Aorta (tissue), 5 donors: ENCODE data around the gene SIPA1L3. TPM values are rescaled to one million over a fixed set of nuclear protein-coding genes. Genes with fewer than 3 reads are reported as not detected.

Experiments
- ATAC-seq: fragments of 200-7000 bp; cut with Tn5 transposase; one replicate; pipeline ENCODE4 v1.9.1; 2022; ENCODE audit warnings: moderate library complexity; ENCODE audit not compliant: low FRiP score
- DNase-seq, 2 donors: peaks; one replicate each; pipeline ENCODE4 v3.0.0-alpha.2; 2020
- H3K27ac ChIP-seq, 2 donors: one replicate each; pipeline ENCODE4 v1.5.1; 2013; ENCODE audit warnings: low read length in 2 of 2, mild to moderate bottlenecking in 2 of 2, moderate library complexity in 2 of 2, control low read depth in 1 of 2, inconsistent platforms in 1 of 2, low read depth in 1 of 2
- H3K27me3 ChIP-seq, 2 donors: one replicate each; pipeline ENCODE4 v1.6.1; 2013; ENCODE audit warnings: control low read depth in 1 of 2, low read length in 1 of 2, mild to moderate bottlenecking in 1 of 2, moderate library complexity in 1 of 2; ENCODE audit not compliant: insufficient read depth in 2 of 2, control insufficient read depth in 1 of 2
- H3K36me3 ChIP-seq, 2 donors: one replicate each; pipeline ENCODE4 v1.6.1; 2013; ENCODE audit warnings: control low read depth in 1 of 2, low read length in 1 of 2, mild to moderate bottlenecking in 1 of 2; ENCODE audit not compliant: insufficient read depth in 2 of 2, control insufficient read depth in 1 of 2
- H3K4me1 ChIP-seq, 2 donors: one replicate each; pipeline ENCODE4 v1.6.1; 2013; ENCODE audit warnings: low read length in 2 of 2, control low read depth in 1 of 2, mild to moderate bottlenecking in 1 of 2, moderate library complexity in 1 of 2; ENCODE audit not compliant: insufficient read depth in 2 of 2, control insufficient read depth in 1 of 2
- H3K4me3 ChIP-seq, 2 donors: one replicate each; pipeline ENCODE4 v1.5.1; 2013; ENCODE audit warnings: low read length in 2 of 2, control low read depth in 1 of 2, mild to moderate bottlenecking in 1 of 2
- H3K9me3 ChIP-seq: one replicate; pipeline ENCODE4 v1.6.1; 2013; ENCODE audit warnings: mild to moderate bottlenecking, low read length; ENCODE audit not compliant: control insufficient read depth
- WGBS, 2 donors: extraction: QIAGEN DNeasy Blood & Tissue Kit; methylation state at CpG; one replicate each; pipeline ENCODE4 v1.1.7; 2013; 5-methylcytosine and 5-hydroxymethylcytosine counted together
- intact Hi-C, 2 donors: fragments of 100-400 bp; cut with DNase I; formaldehyde crosslinking; loops; one replicate each; pipeline versions ENCODE4 v1.14.2 to v1.15.0; 2022
- polyA plus RNA-seq, 2 donors: library from polyadenylated mRNA; stranded (reverse); fragments of 200-250 nt; gene quantifications; one replicate each; pipeline ENCODE4 v1.2.3, GENCODE V29; 2013
- total RNA-seq, 2 donors: library from RNA; stranded (reverse); fragmentation: NEBNext Ultra II Directional; extraction: Animal tissue kit (Norgen Biotek cat#: 25700); gene quantifications; one replicate each; pipeline ENCODE4 v1.2.1, GENCODE V29; 2021
- donor health status: healthy with polysubstance abuse.
- donor health status: Bipolar disorder and iron deficiency.
- donor health status: DM: no; HTN: no; CAD: no.
- donor health status: DM: no; HTN: no; CAD: no.
- donor health status: DM: yes; HTN: yes; CAD: no.

SIPA1L3 gene
- total and polyA plus RNA-seq, 4 donors = 1.3 to 20.9 (median 11.2) TPM

GRCh38 chr19:38173291-38174041 lies 266.5 kb downstream of the SIPA1L3 start:
- 25 to 27% methylated on average over 21 to 22 of the region's 22 CpGs for WGBS, 2 donors
- peak; percentile 89 for ATAC-seq
- Histone ChIP-seq H3K27me3 (no peaks in the 10 kb centered on the region), H3K27ac (peak overlapping the region in 1 of 2 donors; percentile 4), H3K9me3 (no peaks in the 10 kb centered on the region), H3K4me3 (no peak overlapping the region), H3K36me3 (no peaks in the 10 kb centered on the region), H3K4me1 (no peaks in the 10 kb centered on the region)
- intact Hi-C loops = no loop called here
- DNase-seq = peak; percentile 89 to 94

- Histone ChIP-seq H3K4me1 (no peaks in the 10 kb centered on the region), H3K4me3 (no peak overlapping the region), H3K36me3 (no peaks in the 10 kb centered on the region), H3K27ac (no peak overlapping the region), H3K27me3 (no peaks in the 10 kb centered on the region), H3K9me3 (no peaks in the 10 kb centered on the region)
- WGBS, 2 donors = 86 to 90% methylated on average over 6 of the region's 6 CpGs
- intact Hi-C loops = no loop called here
- DNase-seq (no peak), ATAC-seq (no peak)
Observed at GRCh38 chr19:38175422-38175821, 268.4 kb downstream of the SIPA1L3 start.

DNA sequence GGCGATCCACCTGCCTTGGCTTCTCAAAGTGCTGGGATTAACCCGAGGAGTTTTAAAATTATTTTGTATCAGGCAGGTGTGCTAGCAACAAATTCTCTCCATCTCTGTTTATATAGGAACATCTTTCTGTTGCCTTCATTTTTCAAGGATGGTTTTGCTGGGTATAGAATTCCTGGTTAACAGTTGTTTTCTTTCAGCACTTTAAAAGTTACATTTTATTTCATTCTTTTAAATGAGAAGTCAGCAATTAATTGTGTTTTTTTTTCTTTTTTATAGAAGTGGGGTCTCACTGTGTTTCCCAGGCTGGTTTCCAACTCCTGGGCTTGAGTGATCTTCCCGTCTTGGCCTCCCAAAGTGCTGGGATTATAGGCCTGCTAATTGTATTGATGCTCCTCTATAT lies 273.1 kb downstream of the SIPA1L3 start:
- H3K27ac ChIP-seq = no peak overlapping the region
- no peaks in the 10 kb centered on the region for H3K4me1 ChIP-seq
- DNase-seq (no peak), ATAC-seq (no peak)
- intact Hi-C loops = no loop called here
- no peaks in the 10 kb centered on the region for H3K36me3 ChIP-seq
- WGBS, 2 donors = 96 to 98% methylated on average over 3 of the region's 3 CpGs
- no peaks in the 10 kb centered on the region for H3K27me3 ChIP-seq
- H3K9me3 ChIP-seq = no peaks in the 10 kb centered on the region
- H3K4me3 ChIP-seq = no peak overlapping the region

- Histone ChIP-seq H3K4me3 (no peak overlapping the region), H3K27ac (no peak overlapping the region), H3K36me3 (no peaks in the 10 kb centered on the region), H3K27me3 (no peaks in the 10 kb centered on the region), H3K4me1 (no peaks in the 10 kb centered on the region), H3K9me3 (no peaks in the 10 kb centered on the region)
- intact Hi-C loops = no loop called here
- ATAC-seq (peak; percentile 7), DNase-seq (no peak)
- 77% methylated on average over 21 of the region's 21 CpGs for WGBS, 2 donors
Observed at GRCh38 chr19:38182536-38183210, 275.7 kb downstream of the SIPA1L3 start.

DNA sequence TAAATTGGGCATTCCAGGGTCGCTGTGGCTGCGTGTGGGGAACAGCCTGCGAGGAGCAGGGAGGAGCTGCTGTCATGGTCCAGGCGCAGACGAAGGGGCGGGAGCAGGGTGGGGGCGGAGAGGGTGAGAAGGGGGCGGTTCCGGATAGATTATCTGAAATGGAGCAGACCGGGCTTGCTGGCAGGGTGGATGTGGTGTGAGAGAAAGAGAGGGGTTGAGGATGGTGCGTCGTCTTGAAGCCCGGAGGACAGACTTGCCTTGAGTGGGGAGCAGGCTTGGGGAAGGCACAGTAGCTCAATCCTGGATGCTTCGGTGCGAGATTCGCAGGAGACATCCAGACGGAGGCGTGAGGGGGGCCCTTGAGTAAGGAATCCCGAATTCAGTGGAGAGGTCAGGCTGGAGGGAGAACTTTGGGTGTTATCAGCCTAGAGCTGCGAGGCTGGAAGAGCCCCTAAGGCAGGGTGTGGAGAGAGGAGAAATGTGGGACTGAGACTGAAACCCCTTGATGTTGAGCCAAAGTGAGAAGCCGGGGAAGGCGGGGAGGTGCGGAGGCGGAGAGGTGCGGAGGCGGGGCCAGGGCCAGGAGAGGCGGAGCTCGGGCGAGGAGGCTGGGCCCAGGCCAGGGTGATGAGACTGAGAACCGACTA lies 276.4 kb downstream of the SIPA1L3 start:
- no peak for DNase-seq
- Histone ChIP-seq H3K9me3 (no peaks in the 10 kb centered on the region), H3K27me3 (no peaks in the 10 kb centered on the region), H3K27ac (no peak overlapping the region), H3K36me3 (no peaks in the 10 kb centered on the region), H3K4me1 (no peaks in the 10 kb centered on the region), H3K4me3 (no peak overlapping the region)
- WGBS, 2 donors = 14 to 18% methylated on average over 30 of the region's 30 CpGs
- intact Hi-C loops = no loop called here
- ATAC-seq = peak; percentile 72

DNA sequence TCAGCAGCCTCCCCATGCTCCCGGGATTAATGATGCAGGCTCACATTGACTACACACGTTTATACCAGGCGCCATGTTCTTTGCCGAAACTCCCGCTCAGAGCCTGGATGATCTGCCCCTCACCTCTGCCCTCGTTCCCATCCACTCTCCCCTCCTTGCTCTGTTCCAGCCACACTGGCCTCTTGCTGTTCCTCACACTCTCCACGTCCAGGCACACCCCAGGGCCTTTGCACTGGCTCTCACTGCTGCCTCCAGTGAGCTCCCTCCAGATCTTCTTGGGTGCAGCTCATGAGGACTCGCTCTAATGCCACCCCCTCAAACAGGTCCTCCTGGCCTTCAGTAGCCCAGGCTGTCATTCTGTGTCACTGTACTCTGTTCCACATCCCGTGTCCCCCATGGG lies 277.8 kb downstream of the SIPA1L3 start:
- Histone ChIP-seq H3K27me3 (no peaks in the 10 kb centered on the region), H3K27ac (no peak overlapping the region), H3K4me1 (no peaks in the 10 kb centered on the region), H3K9me3 (no peaks in the 10 kb centered on the region), H3K36me3 (no peaks in the 10 kb centered on the region), H3K4me3 (no peak overlapping the region)
- ATAC-seq = no peak
- intact Hi-C loops = no loop called here
- no peak for DNase-seq
- 94 to 98% methylated on average over 9 of the region's 9 CpGs for WGBS, 2 donors

DNA sequence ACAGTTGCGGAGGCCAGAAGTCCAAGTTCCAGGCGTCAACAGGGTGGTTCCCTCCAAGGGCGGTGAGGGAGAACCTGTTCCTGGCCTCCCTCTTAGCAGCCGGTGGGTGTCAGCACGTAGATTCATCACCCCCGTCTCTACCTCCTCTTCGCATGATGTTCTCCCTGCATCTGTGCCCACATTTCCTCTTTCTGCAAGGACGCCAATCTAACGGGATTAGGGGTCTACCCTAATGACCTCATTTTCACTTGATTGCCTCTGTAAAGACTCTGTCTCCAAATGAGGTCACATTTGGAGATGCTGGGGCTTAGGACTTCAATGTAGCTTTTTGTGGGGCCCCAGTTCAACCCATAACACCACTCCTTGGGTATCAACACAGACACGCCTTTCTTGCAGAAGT lies 278.6 kb downstream of the SIPA1L3 start:
- WGBS, 2 donors = 97% methylated on average over 10 of the region's 10 CpGs
- Histone ChIP-seq H3K4me1 (no peaks in the 10 kb centered on the region), H3K27me3 (no peaks in the 10 kb centered on the region), H3K9me3 (no peaks in the 10 kb centered on the region), H3K36me3 (no peaks in the 10 kb centered on the region), H3K4me3 (no peak overlapping the region), H3K27ac (no peak overlapping the region)
- ATAC-seq = no peak
- DNase-seq = no peak
- intact Hi-C loops = no loop called here

GRCh38 chr19:38190061-38190460 lies 283.1 kb downstream of the SIPA1L3 start:
- no peak for ATAC-seq
- WGBS, 2 donors = 31 to 43% methylated on average over 6 of the region's 6 CpGs
- H3K36me3 ChIP-seq = no peaks in the 10 kb centered on the region

More at GRCh38 chr19:38190061-38190460, 283.1 kb downstream of the SIPA1L3 start:
- H3K27ac ChIP-seq = no peak overlapping the region
- no peak for DNase-seq
- no peaks in the 10 kb centered on the region for H3K4me1 ChIP-seq
- H3K9me3 ChIP-seq = no peaks in the 10 kb centered on the region
- intact Hi-C loops = no loop called here
- H3K27me3 ChIP-seq = no peaks in the 10 kb centered on the region
- no peak overlapping the region for H3K4me3 ChIP-seq
